ENCODE data around the gene SPOCK3.
A peak's percentile ranks its signal among the peaks of the same experiment; 100 is the strongest.
"Not testable (repeated sequence)": the region's sequence is repeated elsewhere in the genome, so short reads cannot be mapped to it uniquely, and the experiment has no call there.

Gene SPOCK3

DNA sequence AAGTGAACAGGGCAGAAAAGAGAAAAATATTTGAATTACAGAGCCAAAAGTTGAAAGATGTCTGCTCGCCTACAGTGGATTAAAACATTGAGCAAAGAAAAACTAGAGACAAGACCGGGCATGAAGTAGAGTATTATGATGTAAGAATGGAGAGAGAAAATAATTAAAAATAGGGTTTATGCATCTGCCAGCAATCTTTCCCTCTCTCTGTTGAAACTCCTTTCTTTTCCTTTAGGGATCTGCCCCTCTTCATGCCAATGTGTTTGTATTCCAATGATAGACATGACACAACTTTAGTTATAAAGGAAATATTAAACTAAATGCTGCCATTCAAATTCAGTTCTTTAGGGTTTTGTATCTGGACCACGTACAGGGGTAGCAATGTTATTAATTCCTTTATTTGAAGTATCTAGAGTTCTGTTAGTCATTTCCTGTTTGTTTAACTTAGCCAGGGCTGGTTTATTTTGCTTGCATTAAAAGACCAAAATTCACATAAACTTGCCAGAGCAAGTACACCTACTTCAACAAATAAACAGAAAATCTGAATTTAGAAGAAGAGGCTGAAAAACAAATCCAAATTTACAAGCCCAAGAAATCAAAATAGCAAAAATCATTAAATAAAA is 202.6 kb downstream of the SPOCK3 start:
- DNase-seq: no peak

DNA sequence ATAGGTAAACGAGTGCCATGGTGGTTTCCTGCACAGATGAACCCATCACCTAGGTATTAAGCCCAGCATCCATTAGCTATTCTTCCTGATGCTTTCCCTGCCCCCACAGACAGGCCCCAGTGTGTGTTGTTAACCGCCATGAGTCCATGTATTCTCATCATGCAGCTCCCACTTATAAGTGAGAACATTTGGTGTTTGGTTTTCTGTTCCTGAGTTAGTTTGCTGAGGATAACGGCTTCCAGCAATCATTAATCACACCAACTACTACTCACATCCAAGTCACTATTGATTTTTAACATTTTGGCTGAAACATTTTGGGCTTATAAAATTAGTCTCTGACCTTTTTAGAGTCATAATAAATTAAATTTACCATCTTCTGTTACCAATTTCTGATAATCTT is 205.3 kb downstream of the SPOCK3 start:
- DNase-seq: no peak

DNA sequence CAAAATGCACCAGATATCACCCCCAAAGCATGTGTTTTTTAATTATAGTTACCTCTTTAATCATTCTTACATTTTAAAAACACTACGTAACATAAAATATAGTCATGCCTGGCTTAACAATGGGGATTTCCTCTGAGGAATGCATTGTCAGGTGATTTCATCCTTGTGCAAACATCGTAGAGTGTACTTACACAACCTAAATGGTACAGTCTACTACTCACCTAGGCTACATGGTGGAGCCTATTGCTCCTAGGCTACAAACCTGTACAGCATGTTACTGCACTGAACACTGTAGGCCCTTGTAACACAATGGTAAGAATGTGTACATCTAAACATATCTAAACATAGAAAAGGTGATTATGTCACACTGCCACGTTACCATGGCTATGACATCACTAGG is 208.6 kb downstream of the SPOCK3 start:
- DNase-seq: no peak

DNA sequence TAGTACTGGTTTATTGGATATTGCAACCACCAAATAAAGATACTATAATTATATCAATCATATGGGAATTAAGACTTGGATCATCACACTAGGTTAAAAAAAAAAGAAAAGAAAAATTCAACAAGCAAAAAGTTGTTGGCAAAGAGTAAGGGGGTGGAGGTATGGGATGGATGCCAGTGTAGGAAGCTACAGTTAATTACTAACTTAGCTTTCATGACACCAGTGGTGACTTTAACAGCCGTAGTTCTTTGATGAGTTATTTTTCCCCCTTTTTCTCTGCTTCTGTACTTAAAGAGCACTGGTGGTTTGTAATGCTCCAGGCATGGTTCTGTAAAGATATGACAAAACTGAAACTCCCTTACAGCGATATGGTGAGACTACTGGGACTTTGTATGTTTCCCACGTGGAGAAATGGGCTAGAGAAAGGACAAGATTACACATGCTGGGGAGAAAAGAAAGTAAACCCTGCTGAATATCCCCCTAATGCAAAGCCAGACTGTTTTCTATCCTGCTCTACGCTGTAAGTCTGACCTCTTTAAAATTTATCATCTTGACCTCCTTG is 210.8 kb downstream of the SPOCK3 start:
- no peak for DNase-seq

DNA sequence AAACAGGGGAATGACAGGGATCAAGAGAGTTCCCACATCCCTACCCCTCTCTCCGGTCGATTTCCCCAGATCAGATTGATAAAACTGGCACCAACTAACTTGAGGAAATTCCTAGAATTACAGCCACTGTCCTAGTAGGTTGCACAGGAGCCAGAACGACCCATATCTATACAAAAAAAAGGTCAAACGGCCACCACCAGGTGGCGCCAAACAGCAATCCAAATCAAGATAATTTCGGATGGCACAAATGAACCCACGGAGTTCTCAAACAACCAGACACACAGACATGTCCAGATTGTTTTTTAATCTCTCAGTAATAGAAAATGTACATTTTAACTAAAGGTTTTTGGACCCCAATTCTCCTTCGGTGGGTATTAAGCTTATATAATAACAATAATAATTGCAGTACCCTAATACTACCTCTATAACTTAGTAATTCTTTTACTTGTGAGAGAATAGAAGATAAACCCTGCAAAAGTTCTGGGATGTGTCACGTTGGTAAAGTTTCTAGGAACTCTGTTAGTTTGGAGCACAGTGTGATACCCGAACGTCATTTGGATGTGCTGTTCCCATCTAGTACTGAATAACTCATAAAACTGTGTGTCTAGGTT is 212.6 kb downstream of the SPOCK3 start:
- peak; percentile 85 for DNase-seq

DNA sequence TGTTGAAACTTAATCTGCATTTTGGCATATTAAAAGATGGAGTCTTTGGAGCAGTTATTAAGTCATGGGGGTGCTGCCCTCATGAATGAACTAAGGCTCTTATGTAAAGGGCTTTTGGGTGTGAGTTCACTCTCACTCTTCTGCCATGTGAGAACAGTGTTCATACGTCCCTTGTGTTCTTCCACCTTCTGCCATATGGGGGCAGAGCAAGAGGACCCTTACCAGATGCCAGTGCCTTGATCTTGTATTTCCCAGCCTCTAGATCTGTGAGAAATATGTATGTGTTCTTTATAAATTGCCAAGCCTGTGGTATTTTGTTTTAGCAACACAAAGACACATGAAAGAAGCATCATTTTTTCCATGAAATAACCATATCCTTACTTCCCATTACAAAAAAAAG is 213.9 kb downstream of the SPOCK3 start:
- DNase-seq: peak; percentile 21

DNA sequence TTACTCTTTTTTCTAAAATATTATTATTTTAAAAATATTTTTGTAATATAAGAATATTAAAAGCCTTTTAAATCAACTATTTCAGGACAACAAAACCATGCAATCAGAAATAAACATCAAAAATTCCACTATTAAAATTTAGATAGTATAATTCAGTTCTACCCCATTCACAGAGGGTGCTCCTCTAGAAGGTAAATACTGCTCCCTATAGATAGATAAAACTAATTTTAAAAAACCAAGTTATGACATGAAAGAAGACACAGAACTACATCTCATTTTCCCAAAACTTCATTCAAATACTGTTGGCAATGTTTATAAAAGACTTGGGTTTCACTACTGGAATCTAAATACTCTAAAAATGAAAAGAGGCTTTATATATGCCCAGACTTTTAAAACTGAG is 219.3 kb downstream of the SPOCK3 start:
- DNase-seq: peak; percentile 6

DNA sequence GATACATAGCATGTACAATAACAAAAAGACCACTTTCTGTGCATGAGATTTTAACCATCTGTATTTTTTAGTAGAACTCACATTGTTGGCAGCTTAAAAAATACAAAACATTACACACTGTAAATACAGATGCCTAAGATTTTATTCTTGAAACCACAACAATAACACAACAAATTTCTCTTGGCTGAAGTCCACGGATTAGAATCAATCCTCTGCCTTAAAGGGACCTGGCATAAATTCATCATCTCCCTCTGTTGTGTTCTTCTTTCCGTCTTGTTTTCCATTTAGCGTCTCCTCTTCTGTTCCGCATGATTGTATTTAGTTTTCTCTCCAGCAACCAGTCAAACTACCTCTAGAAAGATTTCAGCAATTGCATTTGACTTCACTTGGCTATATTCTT is 231.0 kb downstream of the SPOCK3 start:
- no peak for DNase-seq

DNA sequence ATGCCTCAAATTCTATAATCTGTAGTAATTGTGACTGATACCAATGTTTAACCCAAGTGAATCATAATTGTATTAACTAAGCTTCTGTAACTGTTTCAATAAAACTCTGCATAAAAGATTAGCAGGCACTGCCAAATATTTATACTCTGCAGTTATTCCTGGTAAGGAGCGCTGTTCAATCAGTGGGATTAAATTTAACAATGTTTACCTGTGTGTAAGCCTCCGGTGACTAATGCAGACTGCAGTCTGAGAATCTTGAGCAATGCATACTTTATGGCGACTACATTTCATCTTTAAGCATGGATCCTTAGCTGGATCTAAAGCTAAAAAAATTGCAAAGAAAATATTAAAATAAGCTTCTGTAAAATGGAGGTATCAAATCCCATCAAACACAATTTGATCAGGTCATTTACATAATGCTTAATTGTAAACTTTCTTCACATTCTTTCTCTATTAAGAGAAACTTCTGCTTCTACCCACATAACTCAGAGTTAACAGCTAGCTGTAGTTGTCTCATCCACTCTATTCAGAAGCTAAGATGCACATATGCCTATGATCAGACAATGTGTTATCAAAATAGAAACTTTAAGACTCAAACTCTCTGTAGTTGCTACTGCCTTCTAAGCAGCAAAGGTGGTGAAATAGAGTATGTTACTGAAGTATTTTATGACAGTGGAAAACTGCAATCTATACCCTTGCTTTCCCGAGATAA is 234.0 kb downstream of the SPOCK3 start:
- no peak for DNase-seq

DNA sequence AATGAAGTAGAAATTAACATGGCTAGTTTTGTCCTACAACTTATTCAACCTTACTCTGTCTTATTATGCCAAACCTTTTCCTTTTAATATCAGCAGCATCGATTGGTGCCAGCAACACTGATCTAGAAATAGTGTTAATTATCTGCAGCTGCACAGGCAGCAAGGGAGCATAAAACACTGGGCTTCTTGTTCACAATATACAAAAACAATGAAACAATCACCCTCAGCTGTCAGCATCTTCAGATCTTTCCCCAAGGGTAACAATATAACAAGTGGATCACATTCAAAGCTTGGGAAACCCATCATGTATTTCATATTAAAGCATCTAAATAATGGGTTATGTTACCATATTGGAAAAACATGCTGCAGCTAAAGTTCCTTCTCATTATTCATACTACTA is 238.1 kb downstream of the SPOCK3 start:
- no peak for DNase-seq

DNA sequence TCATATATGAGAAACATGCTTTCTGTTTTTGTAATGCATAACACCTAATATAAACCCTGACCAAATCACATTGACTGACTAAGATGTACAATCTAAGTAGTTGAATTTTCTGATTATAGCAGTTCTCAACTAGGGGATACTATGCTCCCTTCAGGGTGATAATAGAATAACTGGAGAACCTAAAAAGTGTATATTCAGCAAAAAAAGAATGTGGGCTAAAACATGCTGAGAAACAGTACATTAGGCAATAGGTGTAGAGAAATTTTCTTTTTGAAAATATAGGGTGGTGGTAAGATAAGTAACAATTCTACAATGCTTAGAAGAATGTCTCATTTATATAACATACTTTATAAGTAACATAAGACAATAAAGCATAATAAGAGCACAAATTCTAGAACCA is 239.6 kb downstream of the SPOCK3 start:
- no peak for DNase-seq

DNA sequence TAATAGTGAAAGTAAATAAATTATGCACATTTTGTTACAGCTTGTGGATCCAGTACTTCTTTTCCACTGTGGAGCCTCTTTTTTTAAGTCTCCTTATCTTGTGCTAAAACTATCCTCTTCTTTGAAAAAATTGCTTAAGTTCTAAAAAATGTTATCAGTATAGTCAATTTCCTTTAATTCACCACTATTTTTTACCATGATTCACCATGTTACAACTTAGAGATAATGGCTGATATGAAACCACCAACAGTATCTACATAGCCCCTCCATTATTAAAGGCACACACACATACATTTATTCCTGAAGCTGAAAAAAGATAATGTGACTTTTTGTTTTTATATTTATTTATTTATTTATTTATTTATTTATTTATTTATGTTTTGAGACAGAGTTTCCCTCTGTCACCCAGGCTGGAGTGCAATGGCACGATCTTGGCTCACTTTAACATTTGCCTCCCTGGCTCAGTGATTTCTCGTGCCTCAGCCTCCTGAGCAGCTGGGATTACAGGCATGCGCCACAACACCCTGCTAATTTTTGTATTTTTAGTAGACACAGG is 243.2 kb downstream of the SPOCK3 start:
- peak; percentile 74 for DNase-seq

DNA sequence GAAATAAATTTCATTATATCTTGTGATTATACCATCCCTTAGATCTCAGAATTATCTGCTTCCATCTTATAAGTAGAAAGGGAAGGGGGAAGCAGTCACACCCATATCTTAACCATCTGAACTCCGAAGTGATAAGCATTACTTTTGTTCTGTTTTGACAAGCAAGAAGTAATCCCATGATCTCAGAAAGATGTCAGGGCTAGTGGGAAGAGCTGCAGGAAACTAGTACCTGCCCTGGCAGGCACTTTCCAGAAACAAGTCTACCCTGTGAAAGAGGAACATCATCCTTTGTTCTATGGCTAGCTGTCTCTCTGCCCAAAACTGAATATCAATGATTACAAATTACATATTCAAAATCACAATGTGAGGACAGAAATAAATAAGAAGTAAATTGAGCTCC is 244.4 kb downstream of the SPOCK3 start:
- peak; percentile 31 for DNase-seq

DNA sequence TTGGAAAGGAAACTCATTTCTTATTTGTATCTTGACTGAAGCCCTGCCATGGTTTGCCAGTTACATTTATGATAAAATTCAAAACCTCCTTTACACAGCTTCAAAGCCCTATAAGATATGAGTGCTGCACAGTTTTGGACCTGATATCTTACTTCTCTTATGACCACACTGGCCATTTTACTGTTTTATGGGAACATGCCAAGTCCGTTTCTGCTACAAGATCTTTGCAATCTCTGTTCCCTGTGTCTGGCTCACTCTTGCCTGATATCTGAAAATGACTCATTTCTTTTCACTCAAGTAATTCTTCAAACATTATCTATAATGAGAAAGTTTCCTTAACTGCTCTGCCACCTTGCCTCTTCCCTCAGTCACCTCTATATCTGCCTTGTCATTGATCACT is 247.3 kb downstream of the SPOCK3 start:
- DNase-seq: peak; percentile 85

DNA sequence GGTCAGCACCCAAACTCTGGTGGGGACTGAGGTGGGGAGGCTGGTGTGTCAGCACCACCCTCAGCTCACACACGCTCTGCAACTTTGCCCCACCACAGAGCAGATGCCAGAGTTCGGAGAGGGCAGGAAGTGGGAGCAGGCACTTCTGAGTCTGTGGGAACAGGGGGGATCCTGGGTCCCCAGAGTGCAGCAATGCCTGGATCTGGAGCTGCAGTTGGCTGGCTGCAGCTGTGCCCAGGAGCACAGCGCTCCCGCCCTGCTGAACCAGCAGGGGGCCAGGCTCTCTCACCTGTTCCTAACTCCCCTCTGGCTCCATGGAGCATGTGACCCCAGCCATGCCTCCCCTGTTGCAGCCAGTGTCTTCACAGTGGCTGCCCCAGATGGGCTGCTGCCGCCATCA is 252.4 kb downstream of the SPOCK3 start:
- DNase-seq: no peak

DNA sequence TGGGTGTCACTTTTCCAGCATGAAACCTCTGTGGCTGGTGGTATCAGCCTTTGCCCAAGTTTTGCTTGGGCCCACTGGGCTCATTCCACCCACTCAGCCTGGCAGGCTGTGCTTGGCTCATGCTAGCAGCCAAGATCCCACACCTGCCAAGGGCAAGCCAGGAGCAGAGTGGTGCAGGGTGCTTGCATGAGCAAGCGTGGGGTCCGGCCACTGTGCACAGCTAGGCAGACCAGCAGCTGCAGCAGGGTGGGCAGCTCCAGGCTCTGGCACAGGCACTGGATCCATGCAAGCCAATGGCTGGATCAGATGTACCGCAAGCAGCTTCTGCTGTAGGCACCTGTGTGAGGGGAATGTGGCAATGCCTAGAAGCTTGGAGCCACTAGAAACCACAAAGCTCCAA is 253.9 kb downstream of the SPOCK3 start:
- no peak for DNase-seq

DNA sequence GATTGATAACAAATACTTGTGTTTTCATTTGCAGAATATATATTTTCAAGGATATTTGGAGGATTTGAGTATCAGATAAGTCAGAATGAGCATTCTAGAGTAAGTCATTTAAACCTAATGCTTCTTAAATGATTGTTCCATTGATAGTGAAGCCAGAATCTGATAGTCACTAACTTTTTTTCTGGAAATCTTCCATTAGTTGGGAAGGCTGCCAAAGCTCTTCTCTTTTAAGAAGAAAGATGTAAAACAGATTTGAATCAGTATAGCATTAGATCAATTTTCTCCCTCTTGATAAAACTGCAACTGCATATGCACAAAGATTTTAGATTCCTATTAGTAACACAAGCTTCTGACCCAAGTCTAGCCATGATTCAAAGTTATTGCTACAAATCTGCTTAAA is 256.7 kb downstream of the SPOCK3 start:
- no peak for DNase-seq

DNA sequence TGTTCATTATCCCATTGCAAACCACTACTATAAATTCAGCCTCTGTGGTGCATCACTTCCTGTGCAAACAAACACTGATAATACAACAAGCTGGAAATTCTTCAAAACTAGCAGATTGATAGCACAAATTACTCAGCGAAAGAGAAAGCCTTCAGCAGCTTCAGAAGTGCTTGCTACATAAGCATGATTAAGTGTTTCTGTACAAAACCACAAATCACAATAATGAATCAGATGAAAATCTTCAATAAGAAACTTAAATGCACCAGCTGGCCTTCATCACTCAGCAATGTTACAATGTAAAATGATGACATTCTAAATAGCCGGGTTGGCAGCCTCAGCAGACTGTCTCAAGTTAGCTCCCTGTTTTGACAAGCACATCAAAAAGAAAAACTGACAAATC is 262.2 kb downstream of the SPOCK3 start:
- peak; percentile 57 for DNase-seq

DNA sequence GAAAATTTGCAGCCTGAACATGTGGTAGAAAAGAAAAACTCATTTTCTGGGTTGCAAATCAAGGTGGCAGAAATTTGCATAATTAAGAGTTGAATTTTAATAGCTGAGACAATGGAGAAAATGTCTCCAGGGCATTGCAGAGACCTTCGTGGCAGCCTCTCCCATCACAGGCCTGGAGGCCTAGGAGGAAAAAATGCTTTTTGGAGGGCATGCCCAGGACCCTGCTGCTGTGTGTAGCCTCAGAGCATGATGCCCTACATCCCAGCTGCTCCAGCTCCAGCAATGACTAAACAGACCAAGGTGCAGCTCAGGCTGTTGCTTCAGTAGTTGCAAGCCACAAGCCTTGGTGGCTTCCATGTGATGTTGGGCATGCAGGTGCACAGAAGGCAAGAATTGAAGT is 266.1 kb downstream of the SPOCK3 start:
- DNase-seq: not testable (repeated sequence)

DNA sequence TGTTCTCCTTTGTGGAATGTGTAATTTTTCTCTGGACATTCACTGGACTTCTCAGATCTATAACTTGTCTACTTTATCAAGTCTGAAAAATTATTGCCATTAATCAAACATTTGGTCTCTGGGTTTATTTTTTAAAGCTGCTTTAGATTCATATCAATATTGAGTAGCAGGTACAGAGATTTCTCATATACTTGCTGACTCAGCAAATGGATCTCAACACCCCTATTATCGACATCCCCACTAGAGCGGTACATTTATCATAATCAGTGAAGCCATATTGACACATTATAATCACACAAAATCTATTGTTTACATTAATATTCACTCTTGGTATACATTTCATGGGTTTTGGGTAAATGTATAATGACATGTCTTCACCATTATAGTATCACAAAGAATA is 268.7 kb downstream of the SPOCK3 start:
- DNase-seq: no peak

DNA sequence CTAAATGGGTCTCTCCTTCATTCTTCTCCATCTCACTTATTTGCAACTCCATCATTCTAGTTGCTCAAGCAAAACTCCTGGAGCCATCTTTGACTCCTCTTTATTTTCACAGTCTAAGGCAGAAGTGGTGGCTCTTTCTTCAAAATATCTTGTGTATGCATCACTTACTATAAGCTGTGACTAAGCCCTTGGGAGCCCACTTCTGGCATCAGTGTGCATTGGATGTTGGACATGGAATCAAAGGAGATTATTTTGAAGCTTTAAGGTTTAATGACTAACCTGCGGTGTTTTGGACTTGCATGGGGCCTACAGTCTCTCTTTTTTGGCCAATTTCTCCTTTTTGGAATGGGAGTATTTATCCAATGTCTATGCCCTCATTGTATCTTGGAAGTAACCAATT is 276.8 kb downstream of the SPOCK3 start:
- no peak for DNase-seq

DNA sequence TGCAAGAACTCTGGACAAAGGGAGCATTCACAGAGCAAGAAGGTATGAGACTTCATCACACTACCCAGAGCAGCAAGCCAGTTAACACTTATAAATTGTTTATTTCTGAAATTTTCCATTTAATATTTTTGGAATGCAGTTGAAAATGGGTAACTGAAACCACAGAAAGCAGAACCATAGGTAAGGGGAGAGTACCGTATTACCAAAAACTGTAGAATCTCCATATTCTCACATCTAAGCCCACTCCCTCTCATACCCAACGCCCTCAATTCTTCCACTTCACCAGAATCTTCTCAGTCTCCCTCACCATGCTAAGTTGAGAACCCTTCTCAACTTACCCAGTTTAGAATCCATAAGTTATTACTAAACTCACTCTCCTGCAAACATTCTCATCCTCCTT is 277.8 kb downstream of the SPOCK3 start:
- no peak for DNase-seq

DNA sequence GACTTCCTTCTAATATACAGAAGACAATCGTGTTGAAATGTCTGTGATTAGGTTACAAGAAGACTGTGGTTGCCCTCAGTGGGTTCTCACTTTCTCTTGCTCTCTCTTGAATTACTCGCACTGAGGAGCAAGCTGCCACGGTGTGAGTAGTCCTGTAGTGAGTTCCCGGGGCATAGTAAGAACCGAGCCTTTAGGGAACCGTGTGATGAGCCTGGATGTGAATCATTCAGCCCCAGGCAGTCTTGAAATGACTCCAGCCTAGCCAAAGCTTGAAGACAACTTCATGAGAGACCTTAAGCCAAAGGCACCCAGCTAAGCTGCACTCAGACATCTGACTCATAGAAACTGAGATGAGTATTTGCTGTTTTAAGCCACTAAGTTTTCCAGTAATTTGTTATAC is 292.7 kb downstream of the SPOCK3 start:
- no peak for DNase-seq

DNA sequence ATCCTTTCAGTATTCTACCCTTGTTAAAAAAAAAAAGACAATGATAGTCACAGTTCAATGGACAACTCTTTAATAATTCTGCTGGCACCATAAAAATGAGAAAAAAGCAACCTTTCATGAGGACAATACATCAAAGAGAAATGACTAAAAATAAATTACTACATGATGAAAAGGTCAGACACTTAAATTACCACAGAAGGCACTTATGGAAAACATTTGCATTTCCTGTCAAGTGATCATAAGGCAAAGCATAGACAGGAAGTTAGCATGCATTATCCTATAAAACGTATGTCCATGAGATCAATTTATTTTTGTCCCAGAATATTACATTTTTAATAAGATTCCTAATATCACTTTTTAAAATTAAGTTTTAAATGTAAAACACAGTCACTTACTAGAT is 303.8 kb downstream of the SPOCK3 start:
- no peak for DNase-seq
